Stomach (tissue), 4 donors: ENCODE measurements around the gene NRIP1.

Experiments used
- EP300 ChIP-seq: sonication (generic); formaldehyde crosslinking; IDR thresholded peaks from one replicate; pipeline ENCODE4 v1.6.1; 2017; ENCODE audit warnings: antibody characterized with exemption
- POLR2A ChIP-seq, 4 donors: fragments of 450-650 bp; IDR thresholded peaks; one replicate each; pipeline ENCODE4 v1.6.1; 2016; ENCODE audit warnings: antibody characterized with exemption in 4 of 4, control low read depth in 2 of 4, mild to moderate bottlenecking in 1 of 4, moderate library complexity in 1 of 4
- POLR2AphosphoS5 ChIP-seq, 3 donors: sonication (generic); formaldehyde crosslinking; IDR thresholded peaks; one replicate each; pipeline ENCODE4 v1.6.1; 2016; ENCODE audit warnings: antibody characterized with exemption in 3 of 3
- TF ChIP-seq, protein P1 (sequence below), 7 experiments: fragments of 450-650 bp in 4 of 7; fragments of 200-600 bp in 3 of 7; sonication (generic) in 3 of 7; IDR thresholded peaks; one replicate each; pipeline ENCODE4 v1.5.1; 2016 to 2019; ENCODE audit warnings: antibody characterized with exemption in 7 of 7, control low read depth in 2 of 7, mild to moderate bottlenecking in 1 of 7

DNA sequence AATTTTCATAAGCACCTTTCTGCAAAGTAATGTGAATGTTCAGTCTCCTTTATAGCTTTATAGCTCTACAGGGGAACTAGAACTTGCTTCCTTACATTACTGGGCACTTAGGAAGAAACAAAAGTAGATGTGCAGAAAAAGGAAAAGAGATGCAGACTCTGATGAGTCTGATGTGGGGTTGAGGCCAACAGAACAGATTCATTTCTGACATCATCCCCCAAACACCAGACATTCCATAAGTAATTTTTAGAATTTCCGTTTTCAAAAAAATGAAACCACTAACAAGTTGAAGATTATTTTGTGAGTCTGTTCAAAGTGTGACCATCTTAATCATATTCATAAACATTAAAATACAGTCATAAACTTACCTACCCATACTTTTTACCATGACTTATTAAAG lies 96.0 kb downstream of the NRIP1 start:
- TF ChIP-seq, protein P1, sequence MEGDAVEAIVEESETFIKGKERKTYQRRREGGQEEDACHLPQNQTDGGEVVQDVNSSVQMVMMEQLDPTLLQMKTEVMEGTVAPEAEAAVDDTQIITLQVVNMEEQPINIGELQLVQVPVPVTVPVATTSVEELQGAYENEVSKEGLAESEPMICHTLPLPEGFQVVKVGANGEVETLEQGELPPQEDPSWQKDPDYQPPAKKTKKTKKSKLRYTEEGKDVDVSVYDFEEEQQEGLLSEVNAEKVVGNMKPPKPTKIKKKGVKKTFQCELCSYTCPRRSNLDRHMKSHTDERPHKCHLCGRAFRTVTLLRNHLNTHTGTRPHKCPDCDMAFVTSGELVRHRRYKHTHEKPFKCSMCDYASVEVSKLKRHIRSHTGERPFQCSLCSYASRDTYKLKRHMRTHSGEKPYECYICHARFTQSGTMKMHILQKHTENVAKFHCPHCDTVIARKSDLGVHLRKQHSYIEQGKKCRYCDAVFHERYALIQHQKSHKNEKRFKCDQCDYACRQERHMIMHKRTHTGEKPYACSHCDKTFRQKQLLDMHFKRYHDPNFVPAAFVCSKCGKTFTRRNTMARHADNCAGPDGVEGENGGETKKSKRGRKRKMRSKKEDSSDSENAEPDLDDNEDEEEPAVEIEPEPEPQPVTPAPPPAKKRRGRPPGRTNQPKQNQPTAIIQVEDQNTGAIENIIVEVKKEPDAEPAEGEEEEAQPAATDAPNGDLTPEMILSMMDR (IDR thresholded peaks at IDR 0.05): no peak
- TF ChIP-seq POLR2A (IDR thresholded peaks at IDR 0.05) (no peak), POLR2AphosphoS5 (IDR thresholded peaks at IDR 0.05) (no peak), EP300 (no peak)
